HG03354 (cell line): Measurements from ENCODE around the gene RGS9BP.
"Not testable (repeated sequence)": the region's sequence is repeated elsewhere in the genome, so short reads cannot be mapped to it uniquely, and the experiment has no call there.

Experiments used
- ATAC-seq: cut with Tn5 transposase; IDR thresholded peaks from one replicate; pipeline ENCODE4 v1.9.1; 2021; ENCODE audit warnings: mild to moderate bottlenecking; ENCODE audit not compliant: unreplicated experiment, poor library complexity, severe bottlenecking

The RGS9BP gene

DNA sequence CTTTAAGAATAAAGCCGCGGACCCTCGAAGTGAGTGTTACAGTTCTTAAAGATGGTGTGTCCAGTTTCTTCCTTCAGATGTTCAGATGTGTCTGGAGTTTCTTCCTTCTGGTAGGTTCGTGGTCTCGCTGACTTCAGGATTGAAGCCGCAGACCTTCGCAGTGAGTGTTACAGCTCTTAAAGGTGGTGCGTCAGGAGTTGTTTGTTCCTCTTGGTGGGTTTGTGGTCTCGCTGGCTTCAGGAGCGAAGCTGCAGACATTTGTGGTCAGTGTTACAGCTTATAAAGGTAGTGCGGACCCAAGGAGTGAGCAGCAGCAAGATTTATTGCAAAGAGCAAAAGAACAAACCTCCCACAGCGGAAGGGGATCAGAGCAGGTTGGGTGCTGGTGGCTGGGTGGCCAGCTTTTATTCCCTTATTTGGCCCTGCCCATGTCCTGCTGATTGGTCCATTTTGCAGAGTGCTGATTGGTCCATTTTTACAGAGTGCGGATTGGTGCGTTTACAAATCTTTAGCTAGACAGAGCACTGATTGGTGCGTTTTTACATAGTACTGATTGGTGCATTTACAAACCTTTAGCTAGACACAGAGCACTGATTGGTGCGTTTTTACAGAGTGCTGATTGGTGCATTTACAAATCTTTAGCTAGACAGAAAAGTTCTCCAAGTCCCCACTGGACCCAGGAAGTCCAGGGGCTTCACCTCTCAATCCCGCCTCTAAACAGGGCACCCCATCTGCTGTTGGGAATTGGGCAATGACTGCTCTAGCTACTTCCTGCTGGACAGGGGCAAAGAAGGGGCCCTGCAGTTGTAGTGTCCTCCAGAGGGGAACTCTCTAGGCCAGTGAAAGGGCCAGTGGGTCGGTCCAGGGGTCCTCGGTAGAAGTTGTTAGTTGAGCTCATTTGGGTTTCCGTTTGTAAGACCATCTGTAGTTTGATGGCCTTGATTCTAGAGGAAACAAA lies 17.8 kb downstream of the RGS9BP start:
- not testable (repeated sequence) for ATAC-seq

- ATAC-seq, result not testable (repeated sequence)
Measured at GRCh38 chr19:32694316-32694715, 18.7 kb downstream of the RGS9BP start.

GRCh38 chr19:32694851-32695250 lies 19.2 kb downstream of the RGS9BP start:
- ATAC-seq, result not testable (repeated sequence)

GRCh38 chr19:32695506-32695905 lies 19.9 kb downstream of the RGS9BP start:
- ATAC-seq, result not testable (repeated sequence)

DNA sequence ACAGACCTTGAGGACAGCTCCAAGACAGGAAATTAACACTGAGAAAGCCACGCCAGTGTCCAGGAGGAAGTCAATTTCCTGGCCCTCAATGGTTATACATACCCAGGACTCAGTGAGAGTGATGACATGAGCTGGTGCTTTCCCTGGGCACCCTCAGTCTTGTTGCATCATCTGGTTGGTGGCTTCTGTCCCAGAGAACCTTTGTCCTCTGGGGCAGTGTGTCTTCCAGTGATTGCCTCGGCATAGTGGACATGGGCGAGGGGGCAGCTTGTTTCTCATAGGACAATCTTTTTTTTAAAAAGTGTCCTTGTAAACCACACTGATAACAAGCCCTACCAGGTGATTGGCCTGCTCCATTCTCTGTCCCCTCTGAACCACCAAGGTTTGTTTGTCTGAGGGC lies 21.1 kb downstream of the RGS9BP start:
- ATAC-seq, result not testable (repeated sequence)

GRCh38 chr19:32700129-32700528 lies 24.5 kb downstream of the RGS9BP start:
- not testable (repeated sequence) for ATAC-seq

GRCh38 chr19:32702010-32702409 lies 26.4 kb downstream of the RGS9BP start:
- ATAC-seq, result no peak

DNA sequence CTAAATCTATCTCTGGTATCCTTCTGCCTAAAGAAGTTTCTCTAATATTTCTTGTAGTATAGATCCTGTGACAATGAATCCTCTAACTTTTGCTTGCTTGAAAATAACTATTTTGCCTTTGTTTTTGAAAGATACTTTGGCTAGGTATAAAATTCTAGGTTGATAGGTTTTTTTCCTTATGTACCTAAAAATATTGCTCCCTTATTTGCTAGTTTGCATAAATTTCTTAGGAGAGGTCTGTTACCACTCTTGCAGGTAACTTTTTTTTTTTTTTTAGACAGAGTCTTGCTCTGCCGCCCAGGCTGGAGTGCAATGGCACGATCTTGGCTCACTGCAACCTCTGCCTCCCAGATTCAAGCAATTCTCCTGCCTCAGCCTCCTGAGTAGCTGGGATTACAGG lies 28.4 kb downstream of the RGS9BP start:
- ATAC-seq, result not testable (repeated sequence)

GRCh38 chr19:32708457-32708856 lies 32.8 kb downstream of the RGS9BP start:
- ATAC-seq, result no peak

DNA sequence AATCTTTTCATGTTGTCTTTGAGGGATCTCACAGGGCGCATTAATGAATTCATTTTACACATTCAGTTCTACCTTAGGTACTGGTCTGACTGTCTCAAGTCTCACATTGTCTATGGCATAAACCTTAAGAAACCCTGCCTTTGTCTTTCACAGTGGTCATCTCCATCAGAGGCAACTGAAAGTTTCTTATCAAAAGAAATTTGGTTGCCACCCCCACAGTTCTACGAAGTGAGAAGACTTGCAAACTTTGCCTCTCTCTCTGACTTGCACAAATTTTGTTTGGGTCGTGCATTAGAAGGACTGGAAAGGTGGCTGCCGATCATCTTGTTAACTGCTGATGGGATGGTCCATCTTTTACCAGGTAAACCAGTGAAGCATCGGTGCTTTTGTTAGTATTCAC lies 33.4 kb downstream of the RGS9BP start:
- ATAC-seq, result no peak

- ATAC-seq, result no peak
Measured at GRCh38 chr19:32711747-32712146, 36.1 kb downstream of the RGS9BP start.

DNA sequence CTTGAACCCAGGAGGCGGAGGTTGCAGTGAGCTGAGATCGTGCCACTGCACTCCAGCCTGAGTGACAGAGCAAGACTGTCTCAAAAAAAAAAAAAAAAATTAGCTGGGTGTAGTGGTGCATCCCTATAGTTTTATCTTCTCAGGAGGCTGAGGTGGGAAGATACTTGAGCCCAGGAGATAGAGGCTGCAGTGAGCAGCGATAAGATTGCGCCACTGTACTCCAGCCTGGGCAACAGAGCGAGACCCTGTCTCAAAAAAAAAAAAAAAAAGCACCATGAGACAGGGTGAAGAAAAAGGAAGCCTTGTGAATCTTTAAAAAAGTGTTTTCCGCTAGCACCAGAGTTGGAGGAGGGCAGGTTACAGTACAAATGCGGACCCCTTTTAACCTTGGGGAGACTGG lies 40.6 kb downstream of the RGS9BP start:
- ATAC-seq, result not testable (repeated sequence)

DNA sequence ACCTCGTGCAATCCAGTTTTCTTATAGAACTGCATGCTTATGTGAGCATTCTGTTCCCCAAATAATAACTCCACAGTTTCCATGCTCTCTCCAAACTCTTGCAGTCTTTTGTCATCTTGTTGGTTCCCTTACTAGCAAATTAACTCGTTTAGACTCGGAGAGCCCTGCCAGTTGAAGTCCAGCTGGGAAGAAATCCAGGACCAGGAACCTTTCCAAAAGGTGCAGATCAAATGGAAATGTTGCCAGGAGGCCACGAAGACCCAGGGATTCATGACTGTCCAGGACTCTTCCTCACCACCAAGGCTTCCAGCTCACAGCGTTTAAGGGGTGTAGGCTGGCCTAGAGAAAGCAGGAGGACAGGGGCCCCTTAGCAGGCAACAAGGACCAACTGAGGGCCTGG lies 41.8 kb downstream of the RGS9BP start:
- ATAC-seq, result no peak

GRCh38 chr19:32718286-32718685 lies 42.6 kb downstream of the RGS9BP start:
- ATAC-seq, result no peak

- ATAC-seq, result no peak
Measured at GRCh38 chr19:32719611-32720059, 44.0 kb downstream of the RGS9BP start, which contains the start of gene TDRD12. TSS of gene TDRD12 (plus strand) at chr19:32719767. CDS start at chr19:32720073, 306 bp downstream.

GRCh38 chr19:32720216-32720935 lies 44.7 kb downstream of the RGS9BP start:
- no peak for ATAC-seq

DNA sequence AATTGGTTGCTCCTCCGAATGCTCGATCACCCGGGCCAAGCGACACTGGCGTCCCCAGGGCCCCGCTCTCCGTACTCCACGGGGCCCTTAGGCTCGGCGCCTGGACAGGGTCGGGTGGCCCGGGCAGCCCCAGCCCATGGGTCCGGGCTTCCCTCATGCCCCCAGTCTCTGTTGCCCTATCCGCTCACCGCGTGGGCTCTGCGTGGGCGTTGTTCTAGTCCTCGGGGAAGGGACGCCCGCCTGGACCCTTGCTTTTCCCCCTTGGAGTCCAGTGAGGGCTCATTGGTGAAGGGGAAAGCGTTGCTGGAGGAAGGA lies 45.2 kb downstream of the RGS9BP start:
- no peak for ATAC-seq
